ENCODE data around the gene ZNF862.
"Not testable (repeated sequence)": the region's sequence is repeated elsewhere in the genome, so short reads cannot be mapped to it uniquely, and the experiment has no call there.

DNA sequence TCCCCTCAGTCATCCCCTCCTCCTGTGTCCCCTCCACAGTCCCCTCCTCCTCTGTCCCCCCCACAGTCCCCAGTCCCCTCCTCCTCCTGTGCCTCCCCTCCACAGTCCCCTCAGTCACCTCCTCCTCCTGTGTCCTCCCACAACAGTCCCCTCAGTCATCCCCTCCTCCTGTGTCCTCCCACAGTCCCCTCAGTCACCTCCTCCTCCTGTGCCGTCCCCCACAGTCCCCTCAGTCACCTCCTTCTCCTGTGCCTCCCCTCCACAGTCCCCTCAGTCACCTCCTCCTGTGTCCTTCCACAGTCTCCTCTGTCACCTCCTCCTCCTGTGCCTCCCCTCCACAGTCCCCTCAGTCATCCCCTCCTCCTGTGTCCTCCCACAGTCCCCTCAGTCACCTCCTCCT, 7.6 kb upstream of the ZNF862 start:
- not testable (repeated sequence) for TF ChIP-seq CTCF (conservative IDR thresholded peaks at IDR 0.05; ENCODE audit: low read length); EZH2phosphoT487 (IDR thresholded peaks at IDR 0.05; ENCODE audit: borderline replicate concordance, low read depth, low read length)
